IMR-90 (cell line): ENCODE measurements around the gene ERC2. TPM values are rescaled to one million over a fixed set of nuclear protein-coding genes. Genes with fewer than 3 reads are reported as not detected.
A peak's percentile ranks its signal among the peaks of the same experiment; 100 is the strongest.

Source experiments
- ATAC-seq: fragments of 200-7000 bp; cut with Tn5 transposase; 2 replicates; pipeline ENCODE4 v1.9.1; 2020; ENCODE audit warnings: low read depth, mild to moderate bottlenecking, moderate library complexity
- BruUV-seq: library from RNA; stranded (reverse); fragments of 400-500 nt; replicated peaks from 2 replicates; lab custom pipeline; 2021; lab: Mats Ljungman, UMichigan
- CTCF ChIA-PET: fragments of 300-600 bp; formaldehyde crosslinking; extraction: SDS; loops from one replicate; lab custom pipeline; 2021; ENCODE audit warnings: antibody characterized with exemption; lab: Yijun Ruan, JAX
- POLR2A ChIA-PET: fragments of 300-600 bp; sonication (Branson Sonifier 250); formaldehyde crosslinking; loops from one replicate; lab custom pipeline; 2022; ENCODE audit warnings: antibody characterized with exemption; ENCODE audit not compliant: unreplicated experiment; lab: Charles Lee
- DNase-seq: peaks from one replicate; pipeline ENCODE4 v3.0.0; 2013
- H2AFZ ChIP-seq: replicated peaks from 2 replicates; pipeline ENCODE3; 2013; ENCODE audit warnings: low read length, mild to moderate bottlenecking; ENCODE audit not compliant: poor library complexity
- H2AK5ac ChIP-seq: 2 replicates; pipeline ENCODE4 v1.6.1; 2013; ENCODE audit warnings: low read depth, low read length, inconsistent platforms
- H2AK9ac ChIP-seq: replicated peaks from 2 replicates; pipeline ENCODE3; 2013; ENCODE audit warnings: mild to moderate bottlenecking, low read depth, low read length, moderate library complexity; ENCODE audit not compliant: poor library complexity
- H2BK120ac ChIP-seq: 2 replicates; pipeline ENCODE4 v1.6.1; 2013; ENCODE audit warnings: low read depth, low read length, inconsistent platforms
- H2BK15ac ChIP-seq: 3 replicates; pipeline ENCODE4 v1.6.1; 2013; ENCODE audit warnings: low read depth, low read length, inconsistent platforms
- H2BK20ac ChIP-seq: 2 replicates; pipeline ENCODE4 v1.6.1; 2013; ENCODE audit warnings: low read depth, mild to moderate bottlenecking, inconsistent platforms, low read length, moderate library complexity
- H2BK5ac ChIP-seq: 2 replicates; pipeline ENCODE4 v1.6.1; 2013; ENCODE audit warnings: mild to moderate bottlenecking, low read depth, low read length, inconsistent platforms; ENCODE audit not compliant: poor library complexity, severe bottlenecking
- H3K14ac ChIP-seq: replicated peaks from 2 replicates; pipeline ENCODE4 v1.6.1; 2013; ENCODE audit warnings: low read depth, low read length, inconsistent platforms
- H3K18ac ChIP-seq: 2 replicates; pipeline ENCODE4 v1.6.1; 2013; ENCODE audit warnings: low read depth, low read length, control low read depth
- H3K23ac ChIP-seq: 2 replicates; pipeline ENCODE4 v1.6.1; 2013; ENCODE audit warnings: low read depth, low read length, inconsistent platforms
- H3K27ac ChIP-seq: 2 replicates; pipeline ENCODE4 v1.5.1; 2013; ENCODE audit warnings: mild to moderate bottlenecking, control low read depth, low read length; ENCODE audit not compliant: insufficient read depth
- H3K27me3 ChIP-seq: 2 replicates; pipeline ENCODE4 v1.6.1; 2013; ENCODE audit warnings: low read length; ENCODE audit not compliant: control insufficient read depth, insufficient read depth
- H3K36me3 ChIP-seq: 2 replicates; pipeline ENCODE4 v1.6.1; 2013; ENCODE audit warnings: low read length, mixed read lengths; ENCODE audit not compliant: control insufficient read depth, insufficient read depth
- H3K4ac ChIP-seq: 2 replicates; pipeline ENCODE4 v1.6.1; 2013; ENCODE audit warnings: low read depth, low read length, inconsistent platforms
- H3K4me1 ChIP-seq: 2 replicates; pipeline ENCODE4 v1.6.1; 2013; ENCODE audit warnings: low read length, mixed read lengths; ENCODE audit not compliant: control insufficient read depth, insufficient read depth
- H3K4me2 ChIP-seq: 2 replicates; pipeline ENCODE4 v1.6.1; 2013; ENCODE audit warnings: low read depth, mild to moderate bottlenecking, control low read depth, low read length, moderate library complexity
- H3K4me3 ChIP-seq: 2 replicates; pipeline ENCODE4 v1.5.1; 2013; ENCODE audit warnings: low read depth, mild to moderate bottlenecking, control low read depth, low read length, moderate library complexity; ENCODE audit not compliant: insufficient read depth
- H3K56ac ChIP-seq: 2 replicates; pipeline ENCODE4 v1.6.1; 2013; ENCODE audit warnings: low read length, inconsistent platforms; ENCODE audit not compliant: insufficient read depth; ENCODE audit errors: extremely low read depth
- H3K79me1 ChIP-seq, 2 experiments: 2 replicates each; pipeline ENCODE4 v1.6.1; 2013; ENCODE audit warnings: low read length in 2 of 2, inconsistent platforms in 1 of 2, low read depth in 1 of 2
- H3K9ac ChIP-seq: 2 replicates; pipeline ENCODE4 v1.6.1; 2013; ENCODE audit warnings: low read depth, low read length, control low read depth
- H3K9me1 ChIP-seq: 2 replicates; pipeline ENCODE4 v1.6.1; 2013; ENCODE audit warnings: low read length, inconsistent platforms; ENCODE audit not compliant: insufficient read depth
- H3K9me3 ChIP-seq: 2 replicates; pipeline ENCODE4 v1.6.1; 2013; ENCODE audit warnings: low read length; ENCODE audit not compliant: control insufficient read depth, insufficient read depth
- H4K20me1 ChIP-seq: 2 replicates; pipeline ENCODE4 v1.6.1; 2013; ENCODE audit warnings: low read length, inconsistent platforms; ENCODE audit not compliant: insufficient read depth
- H4K5ac ChIP-seq: 2 replicates; pipeline ENCODE4 v1.6.1; 2013; ENCODE audit warnings: mild to moderate bottlenecking, low read depth, low read length, control low read depth
- H4K8ac ChIP-seq, 2 experiments: 2 replicates each; pipeline ENCODE4 v1.6.1; 2013; ENCODE audit warnings: low read depth in 2 of 2, low read length in 2 of 2, control low read depth in 1 of 2, inconsistent platforms in 1 of 2
- H4K91ac ChIP-seq: 2 replicates; pipeline ENCODE4 v1.6.1; 2013; ENCODE audit warnings: low read depth, low read length, inconsistent platforms; ENCODE audit not compliant: insufficient read depth
- CEBPB ChIP-seq: IDR thresholded peaks from 2 replicates; pipeline ENCODE4 v1.6.1; 2012; ENCODE audit warnings: low read depth, low read length, improper control_type of control experiment
- CHD1 ChIP-seq: IDR thresholded peaks from 2 replicates; pipeline ENCODE4 v1.6.1; 2012; ENCODE audit warnings: low read depth, low read length, improper control_type of control experiment
- CTCF ChIP-seq: conservative IDR thresholded peaks from 2 replicates; pipeline ENCODE4 v1.5.1; 2012; ENCODE audit warnings: mild to moderate bottlenecking, low read depth, low read length, improper control_type of control experiment
- FOS ChIP-seq: fragments of 150-350 bp; IDR thresholded peaks from 2 replicates; pipeline ENCODE4 v1.6.1; 2016; ENCODE audit warnings: low read depth, low read length
- MAZ ChIP-seq: IDR thresholded peaks from 2 replicates; pipeline ENCODE4 v1.6.1; 2012; ENCODE audit warnings: low read depth, mild to moderate bottlenecking, low read length, improper control_type of control experiment, moderate library complexity, borderline replicate concordance
- RAD21 ChIP-seq: IDR thresholded peaks from 2 replicates; pipeline ENCODE4 v1.6.1; 2012; ENCODE audit warnings: low read length, improper control_type of control experiment
- RCOR1 ChIP-seq: IDR thresholded peaks from 2 replicates; pipeline ENCODE4 v1.6.1; 2012; ENCODE audit warnings: mild to moderate bottlenecking, low read length, improper control_type of control experiment; ENCODE audit not compliant: insufficient replicate concordance
- SMC3 ChIP-seq: fragments of 150-350 bp; IDR thresholded peaks from 2 replicates; pipeline ENCODE4 v1.6.1; 2016; ENCODE audit warnings: low read depth, mild to moderate bottlenecking, antibody characterized with exemption, low read length, moderate library complexity
- WGBS, 2 experiments: methylation state at CpG; one replicate each; pipeline versions ENCODE4 v1.1.5 to v1.1.7; 2013; ENCODE audit warnings: missing lambda C conversion rate in 2 of 2; ENCODE audit not compliant: insufficient read length in 1 of 2; ENCODE audit errors: extremely low coverage in 2 of 2; 5-methylcytosine and 5-hydroxymethylcytosine counted together
- dilution Hi-C: fragments of 300-500 bp; cut with HindIII; formaldehyde crosslinking; loops from one replicate; pipeline ENCODE4 v1.14.3; 2018; ENCODE audit warnings: low sequenced_read_pairs; ENCODE audit not compliant: unreplicated experiment
- in situ Hi-C: fragments of 300-500 bp; cut with MboI; formaldehyde crosslinking; loops from 3 replicates; pipeline ENCODE4 v1.14.3; 2019; ENCODE audit warnings: low sequenced_read_pairs, inconsistent platforms, mixed read lengths
- intact Hi-C: fragments of 100-400 bp; cut with micrococcal nuclease; formaldehyde crosslinking; loops from 2 replicates; pipeline ENCODE4 v1.10.0; 2022
- polyA plus RNA-seq, 3 experiments: library from polyadenylated mRNA; depleted of rRNA; stranded (reverse); fragments of >200 nt; gene quantifications; 2 replicates each; pipeline ENCODE4 v1.2.3, GENCODE V29; 2012; ENCODE audit warnings: low replicate concordance in 1 of 3
- total RNA-seq: library from RNA; depleted of rRNA; stranded (reverse); fragments of >200 nt; gene quantifications from 2 replicates; pipeline ENCODE4 v1.2.3, GENCODE V29; 2012
- TF ChIP-seq, protein P1 (sequence below): fragments of 150-350 bp; IDR thresholded peaks from 2 replicates; pipeline ENCODE4 v1.6.1; 2017; ENCODE audit warnings: mild to moderate bottlenecking, antibody characterized with exemption, low read length, low read depth

The ERC2 gene
- total and polyA plus RNA-seq, 2 of the 4 experiments (the other 2 are of a cell fraction) = 0.17 to 0.18 TPM

DNA sequence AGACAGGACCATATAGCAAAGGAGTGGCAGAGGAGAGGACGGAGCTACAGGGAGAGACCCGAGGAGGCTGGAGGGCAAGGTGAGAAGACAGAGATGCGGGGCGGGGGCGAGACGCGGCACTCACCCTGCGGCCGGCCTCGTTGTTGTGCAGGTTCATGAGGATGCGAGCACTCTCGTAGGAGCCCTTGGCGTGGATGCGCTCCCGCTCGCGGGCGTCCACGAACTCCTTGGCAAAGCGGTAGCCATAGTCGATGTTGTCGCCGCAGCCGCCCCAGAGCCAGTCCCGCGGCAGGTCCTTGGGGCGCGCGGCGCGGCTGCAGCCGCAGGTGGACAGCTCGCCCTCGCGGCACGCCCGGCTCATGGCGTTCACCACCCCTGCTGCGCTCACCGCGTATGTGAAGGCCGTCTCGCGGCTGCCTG is 994.0 kb downstream of the ERC2 start:
- Histone ChIP-seq H4K20me1 (peaks cover 56% of the 10 kb centered on the region), H2BK5ac (peak overlapping the region; percentile 37), H2BK15ac (no peak overlapping the region), H3K4me2 (no peak overlapping the region), H3K14ac (peak overlapping the region; percentile 31; the same call in 1 of the 2 replicates), H3K36me3 (peaks cover 73% of the 10 kb centered on the region), H2AK9ac (no peak overlapping the region), H3K79me1 (peaks cover 27 to 67% of the 10 kb centered on the region in 2 experiments), H3K18ac (no peak overlapping the region), H3K23ac (peak overlapping the region; percentile 48; the same call in 1 of the 2 replicates), H3K27ac (no peak overlapping the region; the same call in 1 of the 2 replicates), H4K8ac (peak overlapping the region in 1 of 2 experiments; percentile 69; a peak in 1 of 4 replicates), H3K27me3 (no peaks in the 10 kb centered on the region), H3K4me3 (no peak overlapping the region), H4K5ac (no peak overlapping the region), H3K9ac (0 out of 2 replicates have a peak overlapping the region, but pooled peaks have one; percentile 52), H3K9me3 (no peaks in the 10 kb centered on the region), H2AK5ac (no peak overlapping the region), H3K56ac (no peak overlapping the region), H4K91ac (no peak overlapping the region), H2BK120ac (no peak overlapping the region), H2AFZ (no peak overlapping the region), H3K4ac (no peak overlapping the region), H3K9me1 (peaks cover 32% of the 10 kb centered on the region), H2BK20ac (no peak overlapping the region), H3K4me1 (peaks cover 30% of the 10 kb centered on the region)
- dilution Hi-C loops = no loop called here
- no peak for TF ChIP-seq RAD21
- TF ChIP-seq, protein P1, sequence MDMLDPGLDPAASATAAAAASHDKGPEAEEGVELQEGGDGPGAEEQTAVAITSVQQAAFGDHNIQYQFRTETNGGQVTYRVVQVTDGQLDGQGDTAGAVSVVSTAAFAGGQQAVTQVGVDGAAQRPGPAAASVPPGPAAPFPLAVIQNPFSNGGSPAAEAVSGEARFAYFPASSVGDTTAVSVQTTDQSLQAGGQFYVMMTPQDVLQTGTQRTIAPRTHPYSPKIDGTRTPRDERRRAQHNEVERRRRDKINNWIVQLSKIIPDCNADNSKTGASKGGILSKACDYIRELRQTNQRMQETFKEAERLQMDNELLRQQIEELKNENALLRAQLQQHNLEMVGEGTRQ = no peak
- TF ChIP-seq CHD1 = no peak
- TF ChIP-seq SMC3 = no peak
- no peak for TF ChIP-seq RCOR1
- TF ChIP-seq CEBPB = no peak
- TF ChIP-seq CTCF = no peak
- TF ChIP-seq FOS = no peak
- TF ChIP-seq MAZ = no peak
- ChIA-PET POLR2A (no interaction called here), CTCF (no interaction called here)
- WGBS, 2 experiments = 94% methylated on average over 27 of the region's 44 CpGs; no CpG with 5 or more reads in 1 of the 2 experiments
- no peak for ATAC-seq
- in situ Hi-C loops = no loop called here
- no TSS peak for BruUV-seq
- DNase-seq = no peak
- intact Hi-C loops = no loop called here
